A549 (cell line): ENCODE results near the gene CP. TPM values are rescaled to one million over a fixed set of nuclear protein-coding genes. Genes with fewer than 3 reads are reported as not detected.

ENCODE experiments used
- ATAC-seq, 2 experiments: fragments of 200-7000 bp in 1 of 2; fragments of >200 bp in 1 of 2; cut with Nextera tagmentation in 1 of 2; cut with Tn5 transposase in 1 of 2; 3 replicates each; pipeline versions ENCODE4 v1.8.0 to v1.9.1; 2018 to 2020; ENCODE audit warnings: mild to moderate bottlenecking in 1 of 2, moderate library complexity in 1 of 2
- CTCF ChIA-PET: fragments of 300-600 bp; sonication (Branson Sonifier 250); formaldehyde crosslinking; extraction: SDS; loops from one replicate; lab custom pipeline; 2021; ENCODE audit warnings: antibody characterized with exemption, inconsistent platforms; lab: Yijun Ruan, JAX
- POLR2A ChIA-PET: fragments of 350-600 bp; formaldehyde crosslinking; extraction: SDS; loops from one replicate; lab custom pipeline; 2021; ENCODE audit warnings: antibody characterized with exemption, inconsistent platforms; lab: Yijun Ruan, JAX
- DNase-seq, 2 experiments: peaks; one replicate each; pipeline versions ENCODE4 v3.0.0 to v3.0.0-alpha.2; 2011 to 2016; ENCODE audit warnings: low read depth in 1 of 2, low spot score in 1 of 2
- FAIRE-seq: peaks from 2 replicates; lab custom pipeline; 2011; peaks lifted over from hg19 to GRCh38; lab: Jason Lieb, UNC
- H3K27ac ChIP-seq, 2 experiments: fragments of >200 bp; sonication (Bioruptor Twin); formaldehyde crosslinking; 3 replicates each; pipeline ENCODE4 v1.5.1; 2016 to 2017
- H3K4me1 ChIP-seq: fragments of >200 bp; sonication (Bioruptor Twin); formaldehyde crosslinking; 3 replicates; pipeline ENCODE4 v1.6.1; 2016
- H3K4me2 ChIP-seq: fragments of >200 bp; sonication (Bioruptor Twin); formaldehyde crosslinking; 3 replicates; pipeline ENCODE4 v1.6.1; 2016
- H3K4me3 ChIP-seq: fragments of >200 bp; sonication (Bioruptor Twin); formaldehyde crosslinking; 3 replicates; pipeline ENCODE4 v1.5.1; 2016
- H3K9me3 ChIP-seq: fragments of >200 bp; sonication (Bioruptor Twin); formaldehyde crosslinking; 3 replicates; pipeline ENCODE4 v1.6.1; 2016
- CBX8 ChIP-seq: fragments of 200-600 bp; sonication (generic); IDR thresholded peaks from 2 replicates; pipeline ENCODE4 v1.6.1; 2016
- CEBPB ChIP-seq, 2 experiments: fragments of >200 bp in 1 of 2; sonication (Bioruptor Twin) in 1 of 2; formaldehyde crosslinking in 1 of 2; IDR thresholded peaks; 2 replicates each; pipeline ENCODE4 v1.6.1; 2012 to 2016
- CHD2 ChIP-seq: fragments of 150-350 bp; IDR thresholded peaks from 2 replicates; pipeline ENCODE4 v1.6.1; 2014; ENCODE audit warnings: low read length; ENCODE audit not compliant: partially characterized antibody
- E2F6 ChIP-seq: IDR thresholded peaks from 2 replicates; pipeline ENCODE4 v1.6.1; 2012; ENCODE audit warnings: low read depth, borderline replicate concordance
- EHMT2 ChIP-seq: fragments of 200-600 bp; sonication (generic); IDR thresholded peaks from 2 replicates; pipeline ENCODE4 v1.6.1; 2016; ENCODE audit warnings: antibody characterized with exemption, low read depth, mild to moderate bottlenecking, moderate library complexity
- ELK1 ChIP-seq: fragments of 150-350 bp; IDR thresholded peaks from 2 replicates; pipeline ENCODE4 v1.6.1; 2014; ENCODE audit warnings: low read depth, mild to moderate bottlenecking, low read length
- GATA3 ChIP-seq: IDR thresholded peaks from 2 replicates; pipeline ENCODE4 v1.6.1; 2012; ENCODE audit warnings: borderline replicate concordance
- HOXB13 ChIP-seq: fragments of 250-450 bp; sonication (Bioruptor Pico); IDR thresholded peaks from 2 replicates; pipeline ENCODE4 v1.5.0; 2020; ENCODE audit warnings: low read depth, mild to moderate bottlenecking, moderate library complexity
- KDM5A ChIP-seq: fragments of 200-600 bp; sonication (generic); IDR thresholded peaks from 2 replicates; pipeline ENCODE4 v1.6.1; 2016; ENCODE audit warnings: antibody characterized with exemption, mild to moderate bottlenecking
- MAZ ChIP-seq: fragments of 150-350 bp; IDR thresholded peaks from 2 replicates; pipeline ENCODE4 v1.6.1; 2014; ENCODE audit warnings: antibody characterized with exemption, low read depth, low read length, borderline replicate concordance
- NPAS2 ChIP-seq: fragments of 250-450 bp; sonication (Bioruptor Pico); IDR thresholded peaks from 2 replicates; pipeline ENCODE4 v1.8.0; 2022; ENCODE audit warnings: mild to moderate bottlenecking, moderate library complexity, borderline replicate concordance
- RAD21 ChIP-seq, 2 experiments: fragments of >200 bp in 1 of 2; sonication (Bioruptor Twin) in 1 of 2; formaldehyde crosslinking in 1 of 2; IDR thresholded peaks in 1 of 2; conservative IDR thresholded peaks in 1 of 2; 2 replicates in 1 of 2; 3 replicates in 1 of 2; pipeline ENCODE4 v1.6.1; 2012 to 2018; ENCODE audit warnings: inconsistent platforms in 1 of 2
- RCOR1 ChIP-seq: fragments of 150-350 bp; IDR thresholded peaks from 2 replicates; pipeline ENCODE4 v1.6.1; 2014; ENCODE audit warnings: antibody characterized with exemption, low read length, low read depth
- REST ChIP-seq: fragments of 200-600 bp; sonication (generic); IDR thresholded peaks from 2 replicates; pipeline ENCODE4 v1.6.1; 2016; ENCODE audit warnings: antibody characterized with exemption, mild to moderate bottlenecking, moderate library complexity
- RFX5 ChIP-seq: fragments of 450-650 bp; IDR thresholded peaks from 2 replicates; pipeline ENCODE4 v1.7.1; 2014; ENCODE audit warnings: antibody characterized with exemption, mild to moderate bottlenecking, moderate library complexity
- SMC3 ChIP-seq: fragments of >200 bp; sonication (Bioruptor Twin); formaldehyde crosslinking; IDR thresholded peaks from 3 replicates; pipeline ENCODE4 v1.6.1; 2018; ENCODE audit warnings: inconsistent platforms
- SREBF2 ChIP-seq: fragments of 450-650 bp; IDR thresholded peaks from 2 replicates; pipeline ENCODE4 v1.6.1; 2014; ENCODE audit warnings: mild to moderate bottlenecking, moderate library complexity
- TFCP2L1 ChIP-seq: fragments of 250-450 bp; sonication (Bioruptor Pico); IDR thresholded peaks from 2 replicates; pipeline ENCODE4 v1.5.0; 2021; ENCODE audit warnings: mild to moderate bottlenecking
- TP53 ChIP-seq: fragments of 250-450 bp; sonication (Bioruptor Pico); IDR thresholded peaks from 2 replicates; pipeline ENCODE4 v1.5.0; 2021; ENCODE audit warnings: mild to moderate bottlenecking, moderate library complexity
- USF2 ChIP-seq: fragments of 450-650 bp; IDR thresholded peaks from 2 replicates; pipeline ENCODE4 v1.6.1; 2014; ENCODE audit warnings: antibody characterized with exemption
- ZNF302 ChIP-seq: fragments of 250-450 bp; sonication (Bioruptor Pico); IDR thresholded peaks from 2 replicates; pipeline ENCODE4 v1.9.0; 2021; ENCODE audit warnings: inconsistent platforms, mild to moderate bottlenecking, moderate library complexity
- WGBS: methylation state at CpG from one replicate; pipeline ENCODE4 v1.1.6; 2017; ENCODE audit errors: missing lambda C conversion rate; 5-methylcytosine and 5-hydroxymethylcytosine counted together
- polyA plus RNA-seq, 4 experiments: library from polyadenylated mRNA; depleted of rRNA in 3 of 4; stranded (reverse); fragments of >200 nt; fragmentation: RNase III in 1 of 4; extraction: RNeasy Plus Mini Kit Qiagen cat#74134 plus additional on column Dnase treatment in 1 of 4; gene quantifications; 2 replicates in 3 of 4; 3 replicates in 1 of 4; pipeline ENCODE4 v1.2.3, GENCODE V29; 2011 to 2017

Gene CP
- polyA plus RNA-seq, 2 of the 4 experiments (the other 2 are of a cell fraction) = 5.2 to 42.6 TPM

GRCh38 chr3:149258298-149258697, 36.7 kb upstream of the CP start:
- Histone ChIP-seq H3K9me3 (no peaks in the 10 kb centered on the region), H3K4me1 (peaks cover 7% of the 10 kb centered on the region; the same call in 1 of the 3 replicates), H3K27ac (no peak overlapping the region), H3K4me2 (no peak overlapping the region), H3K4me3 (no peak overlapping the region)
- CTCF ChIA-PET = interaction anchor here (1.0 to 3.7 kb wide), 2 partner anchors 15 to 51 kb away, joined by 3 to 18 read pairs; no protein-coding TSS in a partner anchor
- ATAC-seq (no peak), FAIRE-seq (no peak), DNase-seq (no peak)
- no peak for TF ChIP-seq REST
- TF ChIP-seq SREBF2 = no peak
- 88% methylated on average over 3 of the region's 3 CpGs for WGBS
- POLR2A ChIA-PET = no interaction called here

- H3K4me2 ChIP-seq = no peak overlapping the region
- H3K4me1 ChIP-seq = peaks cover 21% of the 10 kb centered on the region
- no peak overlapping the region for H3K4me3 ChIP-seq
- TF ChIP-seq CBX8 = no peak
- no peak for TF ChIP-seq GATA3
- no peak for TF ChIP-seq TP53 (CRISPR knock-in tag)
- TF ChIP-seq USF2 = no peak
- TF ChIP-seq CEBPB (IDR thresholded peaks at IDR 0.05) = no peak
- no peak for TF ChIP-seq SMC3
- TF ChIP-seq E2F6 = no peak
- no peak for TF ChIP-seq NPAS2 (CRISPR knock-in tag)
- TF ChIP-seq KDM5A = no peak
- no peak for TF ChIP-seq RAD21 (conservative IDR thresholded peaks at IDR 0.05 in 1 of 2, IDR thresholded peaks at IDR 0.05 in 1 of 2)
- no peak for TF ChIP-seq CHD2
- TF ChIP-seq TFCP2L1 (CRISPR knock-in tag) = no peak
- no peak for TF ChIP-seq RCOR1
- TF ChIP-seq HOXB13 (CRISPR knock-in tag) = no peak
- POLR2A ChIA-PET = no interaction called here
- CTCF ChIA-PET = interaction anchor here (0.6 to 0.7 kb wide), 2 partner anchors 11 to 154 kb away, joined by 3 read pairs; no protein-coding TSS in a partner anchor
- no peak for DNase-seq
- no peak overlapping the region for H3K27ac ChIP-seq
- WGBS = 96% methylated on average over 2 of the region's 2 CpGs
- no peak for FAIRE-seq
- no peaks in the 10 kb centered on the region for H3K9me3 ChIP-seq
- ATAC-seq = no peak
Observed at GRCh38 chr3:149252272-149252671, 30.6 kb upstream of the CP start.

- no peak overlapping the region for H3K4me2 ChIP-seq
- POLR2A ChIA-PET = no interaction called here
- H3K4me1 ChIP-seq = peaks cover 32% of the 10 kb centered on the region
- no peak for DNase-seq
- TF ChIP-seq HOXB13 (CRISPR knock-in tag) (no peak), RFX5 (no peak), KDM5A (no peak), ZNF302 (CRISPR knock-in tag) (no peak), ELK1 (no peak), MAZ (no peak), SMC3 (no peak), EHMT2 (no peak)
- 86% methylated on average over 3 of the region's 3 CpGs for WGBS
- H3K9me3 ChIP-seq = no peaks in the 10 kb centered on the region
- no peak for ATAC-seq
- H3K27ac ChIP-seq = no peak overlapping the region
- FAIRE-seq = no peak
- CTCF ChIA-PET = interaction anchor here (1.3 kb wide), 1 partner anchor 131 kb away, joined by 4 read pairs; no protein-coding TSS in a partner anchor
- H3K4me3 ChIP-seq = no peak overlapping the region
Observed at GRCh38 chr3:149251186-149251585, 29.6 kb upstream of the CP start.
